Hepatocyte (in vitro differentiated cells): ENCODE data around the gene INPP5D. TPM values are rescaled to one million over a fixed set of nuclear protein-coding genes. Genes with fewer than 3 reads are reported as not detected.

ENCODE experiments used
- DNase-seq: peaks from one replicate; pipeline ENCODE4 v3.0.0-alpha.2; 2016; ENCODE audit warnings: low spot score
- H2AFZ ChIP-seq: fragments of 200-600 bp; sonication (generic); 2 replicates; pipeline ENCODE4 v1.6.0; 2016; ENCODE audit warnings: antibody characterized with exemption, mild to moderate bottlenecking
- H3K27ac ChIP-seq: fragments of 200-600 bp; sonication (generic); 2 replicates; pipeline ENCODE4 v1.5.1; 2016; ENCODE audit warnings: mild to moderate bottlenecking
- H3K27me3 ChIP-seq: fragments of 200-600 bp; sonication (generic); 2 replicates; pipeline ENCODE4 v1.6.1; 2016
- H3K36me3 ChIP-seq: fragments of 200-600 bp; sonication (generic); replicated peaks from 2 replicates; pipeline ENCODE4 v1.5.1; 2016; ENCODE audit warnings: low read depth; ENCODE audit not compliant: insufficient read depth
- H3K4me1 ChIP-seq: fragments of 200-600 bp; sonication (generic); 2 replicates; pipeline ENCODE4 v1.5.1; 2016; ENCODE audit warnings: mild to moderate bottlenecking, moderate library complexity; ENCODE audit not compliant: insufficient read depth
- H3K4me2 ChIP-seq: fragments of 200-600 bp; sonication (generic); 2 replicates; pipeline ENCODE4 v1.6.0; 2016
- H3K4me3 ChIP-seq: fragments of 200-600 bp; sonication (generic); 2 replicates; pipeline ENCODE4 v1.5.1; 2016; ENCODE audit warnings: mild to moderate bottlenecking
- H3K79me2 ChIP-seq: fragments of 200-600 bp; sonication (generic); 2 replicates; pipeline ENCODE4 v1.6.0; 2017; ENCODE audit warnings: mild to moderate bottlenecking
- H3K9me2 ChIP-seq: fragments of 200-600 bp; sonication (generic); replicated peaks from 2 replicates; pipeline ENCODE4 v1.6.0; 2017; ENCODE audit warnings: mild to moderate bottlenecking; ENCODE audit not compliant: insufficient read depth
- H3K9me3 ChIP-seq: fragments of 200-600 bp; sonication (generic); 2 replicates; pipeline ENCODE4 v1.5.1; 2016; ENCODE audit warnings: low read depth, mild to moderate bottlenecking
- H4K20me1 ChIP-seq: fragments of 200-600 bp; sonication (generic); 2 replicates; pipeline ENCODE4 v1.6.0; 2016; ENCODE audit warnings: mild to moderate bottlenecking; ENCODE audit not compliant: insufficient read depth, poor library complexity, severe bottlenecking
- CTCF ChIP-seq: fragments of 200-600 bp; sonication (generic); IDR thresholded peaks from 2 replicates; pipeline ENCODE4 v1.5.1; 2016; ENCODE audit warnings: antibody characterized with exemption, mild to moderate bottlenecking; ENCODE audit not compliant: poor library complexity
- EZH2 ChIP-seq: fragments of 200-600 bp; sonication (generic); IDR thresholded peaks from 2 replicates; pipeline ENCODE4 v1.6.1; 2016; ENCODE audit warnings: antibody characterized with exemption, mild to moderate bottlenecking, borderline replicate concordance
- EZH2phosphoT487 ChIP-seq: fragments of 200-600 bp; sonication (generic); IDR thresholded peaks from one replicate; pipeline ENCODE4 v1.6.1; 2018; ENCODE audit warnings: antibody characterized with exemption, mild to moderate bottlenecking, low read depth, moderate library complexity; ENCODE audit not compliant: unreplicated experiment, severe bottlenecking
- WGBS: methylation state at CpG from one replicate; pipeline ENCODE4 v1.1.6; 2016; ENCODE audit warnings: low lambda C conversion rate; ENCODE audit errors: missing lambda C conversion rate; 5-methylcytosine and 5-hydroxymethylcytosine counted together
- polyA plus RNA-seq: library from polyadenylated mRNA; unstranded; fragments of >200 nt; fragmentation: Nextera tagmentation; extraction: Ambion mirVana; gene quantifications from 2 replicates; pipeline ENCODE4 v1.2.1, GENCODE V29; 2016
- total RNA-seq: library from RNA; depleted of rRNA; stranded (reverse); fragments of >200 nt; gene quantifications from 2 replicates; pipeline ENCODE4 v1.2.3, GENCODE V29; 2014

INPP5D gene
- total and polyA plus RNA-seq, 2 experiments from 2014 or later = 3.3 to 5.2 TPM

- H3K36me3 ChIP-seq = no peaks in the 10 kb centered on the region
- no peaks in the 10 kb centered on the region for H3K9me3 ChIP-seq
- H4K20me1 ChIP-seq = no peaks in the 10 kb centered on the region
- no peaks in the 10 kb centered on the region for H3K9me2 ChIP-seq
- no peak for TF ChIP-seq EZH2phosphoT487
- TF ChIP-seq CTCF = no peak
- no peak for TF ChIP-seq EZH2
- DNase-seq = no peak
- peaks cover 8% of the 10 kb centered on the region for H3K27me3 ChIP-seq
- no peaks in the 10 kb centered on the region for H3K4me1 ChIP-seq
- H3K27ac ChIP-seq = no peak overlapping the region
- H3K79me2 ChIP-seq = no peaks in the 10 kb centered on the region
- no peak overlapping the region for H3K4me3 ChIP-seq
- H3K4me2 ChIP-seq = no peak overlapping the region
- H2AFZ ChIP-seq = no peak overlapping the region
- WGBS = 91% methylated on average over 11 of the region's 11 CpGs
These were observed 20.7 kb downstream of the INPP5D start for GRCh38 chr2:233080836-233081229.

GRCh38 chr2:233081232-233081730, 21.1 kb downstream of the INPP5D start:
- TF ChIP-seq EZH2phosphoT487 (no peak), EZH2 (no peak), CTCF (no peak)
- 91% methylated on average over 9 of the region's 9 CpGs for whole genome bisulfite sequencing
- no peaks in the 10 kb centered on the region for H3K79me2 ChIP-seq
- no peak overlapping the region for H3K4me3 ChIP-seq
- no peak for DNase-seq
- H3K36me3 ChIP-seq = no peaks in the 10 kb centered on the region
- no peaks in the 10 kb centered on the region for H3K9me3 ChIP-seq
- H3K9me2 ChIP-seq = no peaks in the 10 kb centered on the region
- no peak overlapping the region for H3K27ac ChIP-seq
- H3K4me2 ChIP-seq = no peak overlapping the region
- no peak overlapping the region for H2AFZ ChIP-seq
- H3K27me3 ChIP-seq = peaks cover 5% of the 10 kb centered on the region
- H3K4me1 ChIP-seq = no peaks in the 10 kb centered on the region
- H4K20me1 ChIP-seq = no peaks in the 10 kb centered on the region

- no peaks in the 10 kb centered on the region for H4K20me1 ChIP-seq
- DNase-seq = no peak
- H3K4me1 ChIP-seq = no peaks in the 10 kb centered on the region
- 95% methylated on average over 13 of the region's 13 CpGs for WGBS
- no peaks in the 10 kb centered on the region for H3K36me3 ChIP-seq
- H3K27ac ChIP-seq = no peak overlapping the region
- H3K9me2 ChIP-seq = no peaks in the 10 kb centered on the region
- no peaks in the 10 kb centered on the region for H3K79me2 ChIP-seq
- H3K4me3 ChIP-seq = no peak overlapping the region
- TF ChIP-seq CTCF = no peak
- TF ChIP-seq EZH2phosphoT487 = no peak
- TF ChIP-seq EZH2 = no peak
- no peaks in the 10 kb centered on the region for H3K27me3 ChIP-seq
- H3K9me3 ChIP-seq = no peaks in the 10 kb centered on the region
- no peak overlapping the region for H2AFZ ChIP-seq
- no peak overlapping the region for H3K4me2 ChIP-seq
These were observed 21.6 kb downstream of the INPP5D start for GRCh38 chr2:233081731-233082221.
